IPS-18c (cell line): ENCODE results near the gene DLEC1.

ENCODE experiments used
- H3K4me3 ChIP-seq: 2 replicates; pipeline ENCODE4 v1.7.0; 2013; ENCODE audit warnings: low read depth, mild to moderate bottlenecking, low read length, moderate library complexity; ENCODE audit not compliant: insufficient read depth
- H3K9me3 ChIP-seq: one replicate; pipeline ENCODE4 v1.6.1; 2013; ENCODE audit warnings: mild to moderate bottlenecking, low read length, moderate library complexity; ENCODE audit not compliant: control insufficient read depth, insufficient read depth

The DLEC1 gene

GRCh38 chr3:38108649-38109579 is 69.9 kb downstream of the DLEC1 start:
- Histone ChIP-seq H3K9me3 (no peaks in the 10 kb centered on the region), H3K4me3 (no peak overlapping the region)

- Histone ChIP-seq H3K9me3 (no peaks in the 10 kb centered on the region), H3K4me3 (no peak overlapping the region)
Measured at GRCh38 chr3:38109580-38110313, 70.7 kb downstream of the DLEC1 start.

GRCh38 chr3:38110314-38111050 is 71.5 kb downstream of the DLEC1 start:
- H3K4me3 ChIP-seq: no peak overlapping the region
- no peaks in the 10 kb centered on the region for H3K9me3 ChIP-seq

GRCh38 chr3:38111201-38111600 is 72.2 kb downstream of the DLEC1 start:
- no peaks in the 10 kb centered on the region for H3K9me3 ChIP-seq

GRCh38 chr3:38111696-38112377 is 72.8 kb downstream of the DLEC1 start:
- H3K4me3 ChIP-seq: no peak overlapping the region
- H3K9me3 ChIP-seq: no peaks in the 10 kb centered on the region

More at GRCh38 chr3:38111201-38111600, 72.2 kb downstream of the DLEC1 start:
- no peak overlapping the region for H3K4me3 ChIP-seq

GRCh38 chr3:38112378-38112761 is 73.4 kb downstream of the DLEC1 start:
- Histone ChIP-seq H3K4me3 (no peak overlapping the region), H3K9me3 (no peaks in the 10 kb centered on the region)

GRCh38 chr3:38114052-38114874 is 75.3 kb downstream of the DLEC1 start:
- H3K9me3 ChIP-seq: no peaks in the 10 kb centered on the region
- H3K4me3 ChIP-seq: no peak overlapping the region

GRCh38 chr3:38114875-38115644 is 76.1 kb downstream of the DLEC1 start:
- no peak overlapping the region for H3K4me3 ChIP-seq

GRCh38 chr3:38115645-38116427 is 76.8 kb downstream of the DLEC1 start:
- Histone ChIP-seq H3K9me3 (no peaks in the 10 kb centered on the region), H3K4me3 (no peak overlapping the region)

More at GRCh38 chr3:38114875-38115644, 76.1 kb downstream of the DLEC1 start:
- H3K9me3 ChIP-seq: no peaks in the 10 kb centered on the region

GRCh38 chr3:38116471-38117162 is 77.6 kb downstream of the DLEC1 start:
- Histone ChIP-seq H3K9me3 (no peaks in the 10 kb centered on the region), H3K4me3 (no peak overlapping the region)

- no peaks in the 10 kb centered on the region for H3K9me3 ChIP-seq
- H3K4me3 ChIP-seq: no peak overlapping the region
Measured at GRCh38 chr3:38117163-38117716, 78.2 kb downstream of the DLEC1 start.

- no peaks in the 10 kb centered on the region for H3K9me3 ChIP-seq
Measured at GRCh38 chr3:38117748-38118420, 78.9 kb downstream of the DLEC1 start.

GRCh38 chr3:38118421-38119247 is 79.6 kb downstream of the DLEC1 start:
- Histone ChIP-seq H3K9me3 (no peaks in the 10 kb centered on the region), H3K4me3 (no peak overlapping the region)

More at GRCh38 chr3:38117748-38118420, 78.9 kb downstream of the DLEC1 start:
- no peak overlapping the region for H3K4me3 ChIP-seq
